ENCODE data around the gene CHD5. TPM values are rescaled to one million over a fixed set of nuclear protein-coding genes. Genes with fewer than 3 reads are reported as not detected.

The CHD5 gene
- total RNA-seq, 1 experiment from 2014 or later, result 6.1 TPM

DNA sequence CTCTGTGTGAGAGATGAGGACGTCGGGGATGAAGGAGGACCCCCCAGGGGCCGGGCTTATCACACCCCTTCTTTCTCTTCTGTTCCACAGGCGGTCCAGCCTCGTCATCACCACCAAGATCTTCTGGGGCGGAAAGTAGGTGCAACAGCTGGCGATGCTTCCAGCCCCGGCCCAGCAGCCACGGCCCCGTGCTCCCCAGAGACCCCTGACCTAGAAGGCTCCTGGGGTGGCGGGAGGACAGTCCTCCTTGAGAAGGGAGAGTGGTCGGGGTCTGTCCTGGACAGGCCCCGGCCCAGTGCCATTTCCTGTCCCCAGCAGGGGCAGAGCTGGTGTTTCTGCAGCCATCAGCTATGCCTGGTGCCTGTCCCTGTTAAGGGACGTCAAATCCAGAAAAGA is 92.7 kb downstream of the CHD5 start:
- Histone ChIP-seq H3K27ac (ENCODE audit: low read depth, low read length) (no peak overlapping the region), H3K27me3 (ENCODE audit: insufficient read depth, low read length) (no peaks in the 10 kb centered on the region), H2AFZ (ENCODE audit: low read depth, low read length, poor library complexity, severe bottlenecking) (no peak overlapping the region), H3K4me3 (replicated peaks in 1 of 2; ENCODE audit: low read depth in 1 of 2, low read length in 2 of 2) (no peak overlapping the region), H3K4me2 (ENCODE audit: low read length) (no peak overlapping the region), H3K36me3 (ENCODE audit: control insufficient read depth in 1 of 2, insufficient read depth in 2 of 2, low read length in 2 of 2) (no peaks in the 10 kb centered on the region), H3K9me2 (ENCODE audit: insufficient read depth) (no peaks in the 10 kb centered on the region), H4K20me1 (ENCODE audit: insufficient read depth) (no peaks in the 10 kb centered on the region), H3K79me2 (ENCODE audit: insufficient read depth, low read length) (no peaks in the 10 kb centered on the region), H3K4me1 (ENCODE audit: control insufficient read depth in 1 of 2, insufficient read depth in 2 of 2, low read length in 2 of 2) (no peaks in the 10 kb centered on the region), H3K9me3 (ENCODE audit: control insufficient read depth in 1 of 2, insufficient read depth in 1 of 2, low read depth in 1 of 2, low read length in 2 of 2) (no peaks in the 10 kb centered on the region), H3K9ac (ENCODE audit: low read length) (no peak overlapping the region)
- no TSS peak for BruUV-seq (replicated peaks)
- ATAC-seq (no peak), DNase-seq (ENCODE audit: low read depth, low spot score) (no peak)
- no peak for TF ChIP-seq POLR2AphosphoS5 (IDR thresholded peaks at IDR 0.05; ENCODE audit: low read depth, low read length)
- TF ChIP-seq, protein P1, sequence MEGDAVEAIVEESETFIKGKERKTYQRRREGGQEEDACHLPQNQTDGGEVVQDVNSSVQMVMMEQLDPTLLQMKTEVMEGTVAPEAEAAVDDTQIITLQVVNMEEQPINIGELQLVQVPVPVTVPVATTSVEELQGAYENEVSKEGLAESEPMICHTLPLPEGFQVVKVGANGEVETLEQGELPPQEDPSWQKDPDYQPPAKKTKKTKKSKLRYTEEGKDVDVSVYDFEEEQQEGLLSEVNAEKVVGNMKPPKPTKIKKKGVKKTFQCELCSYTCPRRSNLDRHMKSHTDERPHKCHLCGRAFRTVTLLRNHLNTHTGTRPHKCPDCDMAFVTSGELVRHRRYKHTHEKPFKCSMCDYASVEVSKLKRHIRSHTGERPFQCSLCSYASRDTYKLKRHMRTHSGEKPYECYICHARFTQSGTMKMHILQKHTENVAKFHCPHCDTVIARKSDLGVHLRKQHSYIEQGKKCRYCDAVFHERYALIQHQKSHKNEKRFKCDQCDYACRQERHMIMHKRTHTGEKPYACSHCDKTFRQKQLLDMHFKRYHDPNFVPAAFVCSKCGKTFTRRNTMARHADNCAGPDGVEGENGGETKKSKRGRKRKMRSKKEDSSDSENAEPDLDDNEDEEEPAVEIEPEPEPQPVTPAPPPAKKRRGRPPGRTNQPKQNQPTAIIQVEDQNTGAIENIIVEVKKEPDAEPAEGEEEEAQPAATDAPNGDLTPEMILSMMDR (IDR thresholded peaks at IDR 0.05 in 2 of 3, conservative IDR thresholded peaks at IDR 0.05 in 1 of 3; ENCODE audit: borderline replicate concordance in 1 of 3, insufficient read depth in 1 of 3, low read depth in 2 of 3, low read length in 2 of 3), result no peak
- TF ChIP-seq, protein P2, sequence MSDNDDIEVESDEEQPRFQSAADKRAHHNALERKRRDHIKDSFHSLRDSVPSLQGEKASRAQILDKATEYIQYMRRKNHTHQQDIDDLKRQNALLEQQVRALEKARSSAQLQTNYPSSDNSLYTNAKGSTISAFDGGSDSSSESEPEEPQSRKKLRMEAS (IDR thresholded peaks at IDR 0.05), result no peak
- ChIA-PET CTCF (no interaction called here), POLR2A (no interaction called here), RAD21 (ENCODE audit: low non-redundant PET in 1 of 2, low total read pairs in 2 of 2, uncharacterized antibody in 2 of 2, unreplicated experiment in 2 of 2) (no interaction called here)
- intact Hi-C loops (cut with micrococcal nuclease), result no loop called here

DNA sequence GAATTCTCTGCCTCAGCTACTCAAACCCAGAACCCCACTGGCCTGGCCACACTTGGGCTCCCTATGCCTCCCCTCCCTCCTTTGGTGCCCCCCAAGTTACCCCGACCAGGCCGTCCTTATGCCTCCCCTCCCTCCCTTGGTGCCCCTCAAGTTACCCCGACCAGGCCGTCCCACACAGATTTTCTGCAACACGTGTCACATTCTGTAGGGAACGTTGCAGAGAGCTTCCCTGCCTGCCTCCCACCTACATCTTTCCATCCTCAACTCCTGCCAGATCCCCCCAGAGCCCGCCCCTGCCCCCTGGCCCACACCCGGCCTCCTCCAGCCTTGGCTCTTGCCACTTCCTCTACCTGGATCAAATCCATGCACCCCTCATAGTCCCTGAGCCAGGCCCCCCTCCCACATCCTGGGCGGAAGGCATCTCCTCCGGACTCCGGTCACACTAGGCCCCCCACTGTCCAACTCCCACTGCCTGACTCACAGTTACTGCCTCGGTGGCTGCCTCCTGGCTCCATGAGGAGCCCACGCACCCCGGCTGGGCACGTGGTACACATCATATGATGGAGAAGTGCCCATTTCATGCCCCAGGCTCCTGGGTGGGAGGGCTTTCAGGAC is 93.3 kb downstream of the CHD5 start:
- CTCF ChIA-PET, result no interaction called here
- Histone ChIP-seq H3K9me3 (ENCODE audit: control insufficient read depth in 1 of 2, insufficient read depth in 1 of 2, low read depth in 1 of 2, low read length in 2 of 2) (no peaks in the 10 kb centered on the region), H3K9me2 (ENCODE audit: insufficient read depth) (no peaks in the 10 kb centered on the region), H4K20me1 (ENCODE audit: insufficient read depth) (no peaks in the 10 kb centered on the region), H3K4me3 (replicated peaks in 1 of 2; ENCODE audit: low read depth in 1 of 2, low read length in 2 of 2) (no peak overlapping the region), H3K4me2 (ENCODE audit: low read length) (no peak overlapping the region), H3K9ac (ENCODE audit: low read length) (no peak overlapping the region), H3K4me1 (ENCODE audit: control insufficient read depth in 1 of 2, insufficient read depth in 2 of 2, low read length in 2 of 2) (no peaks in the 10 kb centered on the region), H3K27me3 (ENCODE audit: insufficient read depth, low read length) (no peaks in the 10 kb centered on the region), H3K79me2 (ENCODE audit: insufficient read depth, low read length) (no peaks in the 10 kb centered on the region), H3K27ac (ENCODE audit: low read depth, low read length) (no peak overlapping the region), H2AFZ (ENCODE audit: low read depth, low read length, poor library complexity, severe bottlenecking) (no peak overlapping the region), H3K36me3 (ENCODE audit: control insufficient read depth in 1 of 2, insufficient read depth in 2 of 2, low read length in 2 of 2) (no peaks in the 10 kb centered on the region)
- intact Hi-C loops (cut with micrococcal nuclease), result no loop called here
- BruUV-seq (replicated peaks), result no TSS peak
- RAD21 ChIA-PET (ENCODE audit: low non-redundant PET in 1 of 2, low total read pairs in 2 of 2, uncharacterized antibody in 2 of 2, unreplicated experiment in 2 of 2), result no interaction called here
- no peak for DNase-seq (ENCODE audit: low read depth, low spot score)
- ATAC-seq, result no peak
- POLR2A ChIA-PET, result no interaction called here
- TF ChIP-seq EZH2phosphoT487 (IDR thresholded peaks at IDR 0.05; ENCODE audit: borderline replicate concordance) (no peak), ELF1 (IDR thresholded peaks at IDR 0.05; ENCODE audit: borderline replicate concordance, low read depth) (no peak), SP1 (IDR thresholded peaks at IDR 0.05; ENCODE audit: low read depth) (no peak), POLR2A (IDR thresholded peaks at IDR 0.05; ENCODE audit: borderline replicate concordance, extremely low read depth, insufficient read depth, insufficient read length) (no peak), SIN3A (IDR thresholded peaks at IDR 0.05; ENCODE audit: low read depth) (no peak), CEBPB (IDR thresholded peaks at IDR 0.05; ENCODE audit: low read depth) (no peak), POLR2AphosphoS5 (IDR thresholded peaks at IDR 0.05; ENCODE audit: low read depth, low read length) (no peak), FOSL1 (IDR thresholded peaks at IDR 0.05; ENCODE audit: low read depth) (no peak), JUND (IDR thresholded peaks at IDR 0.05) (no peak), SRF (IDR thresholded peaks at IDR 0.05; ENCODE audit: low read depth) (no peak)
- TF ChIP-seq, protein P2 (IDR thresholded peaks at IDR 0.05), result no peak
- TF ChIP-seq, protein P1 (IDR thresholded peaks at IDR 0.05 in 2 of 3, conservative IDR thresholded peaks at IDR 0.05 in 1 of 3; ENCODE audit: borderline replicate concordance in 1 of 3, insufficient read depth in 1 of 3, low read depth in 2 of 3, low read length in 2 of 3), result no peak
- TF ChIP-seq, protein P3, sequence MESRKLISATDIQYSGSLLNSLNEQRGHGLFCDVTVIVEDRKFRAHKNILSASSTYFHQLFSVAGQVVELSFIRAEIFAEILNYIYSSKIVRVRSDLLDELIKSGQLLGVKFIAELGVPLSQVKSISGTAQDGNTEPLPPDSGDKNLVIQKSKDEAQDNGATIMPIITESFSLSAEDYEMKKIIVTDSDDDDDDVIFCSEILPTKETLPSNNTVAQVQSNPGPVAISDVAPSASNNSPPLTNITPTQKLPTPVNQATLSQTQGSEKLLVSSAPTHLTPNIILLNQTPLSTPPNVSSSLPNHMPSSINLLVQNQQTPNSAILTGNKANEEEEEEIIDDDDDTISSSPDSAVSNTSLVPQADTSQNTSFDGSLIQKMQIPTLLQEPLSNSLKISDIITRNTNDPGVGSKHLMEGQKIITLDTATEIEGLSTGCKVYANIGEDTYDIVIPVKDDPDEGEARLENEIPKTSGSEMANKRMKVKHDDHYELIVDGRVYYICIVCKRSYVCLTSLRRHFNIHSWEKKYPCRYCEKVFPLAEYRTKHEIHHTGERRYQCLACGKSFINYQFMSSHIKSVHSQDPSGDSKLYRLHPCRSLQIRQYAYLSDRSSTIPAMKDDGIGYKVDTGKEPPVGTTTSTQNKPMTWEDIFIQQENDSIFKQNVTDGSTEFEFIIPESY (IDR thresholded peaks at IDR 0.05; ENCODE audit: extremely low read depth, insufficient replicate concordance, low read length), result no peak
